Measurements from ENCODE around the gene RIPK4. TPM values are rescaled to one million over a fixed set of nuclear protein-coding genes. Genes with fewer than 3 reads are reported as not detected.
A peak's percentile ranks its signal among the peaks of the same experiment; 100 is the strongest.

RIPK4 gene
- total and polyA plus RNA-seq, 5 experiments from 2014 or later = 0.26 to 1.1 (median 1.0) TPM; not detected in 2

- ATAC-seq = no peak
- H3K27me3 Mint-ChIP-seq = peaks cover 21 to 91% (median 52%) of the 10 kb centered on the region in 5 donors
- POLR2A ChIA-PET = no interaction called here
These were observed 5.7 kb upstream of the RIPK4 start for GRCh38 chr21:41772351-41773080.

GRCh38 chr21:41771625-41771945, 4.7 kb upstream of the RIPK4 start:
- DNase-seq = no peak
- peaks cover 20 to 90% (median 49%) of the 10 kb centered on the region in 5 donors for H3K27me3 Mint-ChIP-seq
- H3K4me1 Mint-ChIP-seq = peaks cover 13 to 32% (median 22%) of the 10 kb centered on the region in 4 donors
- POLR2A ChIA-PET = no interaction called here
- peak overlapping the region in 1 of 10 donors; percentile 10 for H3K4me3 Mint-ChIP-seq
- no peaks in the 10 kb centered on the region for H3K36me3 Mint-ChIP-seq
- H3K9me3 Mint-ChIP-seq = peaks cover 0 to 4% (median 0%) of the 10 kb centered on the region in 9 donors
- no peak for ATAC-seq
- H3K27ac Mint-ChIP-seq = no peak overlapping the region

More at GRCh38 chr21:41772351-41773080, 5.7 kb upstream of the RIPK4 start:
- Mint-ChIP-seq H3K36me3 (no peaks in the 10 kb centered on the region), H3K4me1 (peaks cover 8 to 26% (median 17%) of the 10 kb centered on the region in 4 donors), H3K9me3 (no peaks in the 10 kb centered on the region), H3K27ac (peak overlapping the region in 1 of 10 donors; percentile 71), H3K4me3 (no peak overlapping the region)
- no peak for DNase-seq

GRCh38 chr21:41770901-41771624, 4.2 kb upstream of the RIPK4 start:
- Mint-ChIP-seq H3K9me3 (peaks cover 0 to 4% (median 0%) of the 10 kb centered on the region in 9 donors), H3K36me3 (no peaks in the 10 kb centered on the region), H3K4me3 (no peak overlapping the region), H3K4me1 (peaks cover 13 to 32% (median 22%) of the 10 kb centered on the region in 4 donors), H3K27ac (peak overlapping the region in 1 of 10 donors; percentile 53), H3K27me3 (peaks cover 20 to 87% (median 49%) of the 10 kb centered on the region in 5 donors)
- DNase-seq (no peak), ATAC-seq (no peak)
- POLR2A ChIA-PET = no interaction called here

GRCh38 chr21:41769933-41770332, 3.1 kb upstream of the RIPK4 start:
- H3K36me3 Mint-ChIP-seq = no peaks in the 10 kb centered on the region
- no peak for DNase-seq
- H3K27ac Mint-ChIP-seq = peak overlapping the region in 3 of 10 donors; percentile 2 to 59 (median 19)
- H3K27me3 Mint-ChIP-seq = peaks cover 21 to 81% (median 51%) of the 10 kb centered on the region in 5 donors
- POLR2A ChIA-PET = no interaction called here
- no peak for ATAC-seq
- peaks cover 13 to 32% (median 29%) of the 10 kb centered on the region in 4 donors for H3K4me1 Mint-ChIP-seq
- H3K9me3 Mint-ChIP-seq = peaks cover 0 to 4% (median 0%) of the 10 kb centered on the region in 9 donors
- H3K4me3 Mint-ChIP-seq = peak overlapping the region in 7 of 10 donors; percentile 0 to 59 (median 36)

- Mint-ChIP-seq H3K9me3 (peaks cover 0 to 4% (median 0%) of the 10 kb centered on the region in 9 donors), H3K27ac (peak overlapping the region in 1 of 10 donors; percentile 2), H3K36me3 (no peaks in the 10 kb centered on the region), H3K27me3 (peaks cover 18 to 81% (median 52%) of the 10 kb centered on the region in 5 donors), H3K4me3 (peak overlapping the region in 8 of 10 donors; percentile 0 to 92 (median 50)), H3K4me1 (peaks cover 13 to 32% (median 29%) of the 10 kb centered on the region in 4 donors)
- POLR2A ChIA-PET = no interaction called here
- ATAC-seq = no peak
- no peak for DNase-seq
These were observed 2.7 kb upstream of the RIPK4 start for GRCh38 chr21:41769521-41769920.

- peaks cover 0 to 4% (median 0%) of the 10 kb centered on the region in 9 donors for H3K9me3 Mint-ChIP-seq
- ATAC-seq (no peak), DNase-seq (no peak)
- POLR2A ChIA-PET = no interaction called here
- peaks cover 15 to 81% (median 50%) of the 10 kb centered on the region in 5 donors for H3K27me3 Mint-ChIP-seq
- H3K4me1 Mint-ChIP-seq = peaks cover 13 to 32% (median 29%) of the 10 kb centered on the region in 4 donors
- H3K4me3 Mint-ChIP-seq = peak overlapping the region; percentile 75 to 92 (median 86)
- H3K27ac Mint-ChIP-seq = peak overlapping the region in 6 of 10 donors; percentile 24 to 85 (median 46)
- no peaks in the 10 kb centered on the region for H3K36me3 Mint-ChIP-seq
These were observed 2.3 kb upstream of the RIPK4 start for GRCh38 chr21:41769111-41769510.

DNA sequence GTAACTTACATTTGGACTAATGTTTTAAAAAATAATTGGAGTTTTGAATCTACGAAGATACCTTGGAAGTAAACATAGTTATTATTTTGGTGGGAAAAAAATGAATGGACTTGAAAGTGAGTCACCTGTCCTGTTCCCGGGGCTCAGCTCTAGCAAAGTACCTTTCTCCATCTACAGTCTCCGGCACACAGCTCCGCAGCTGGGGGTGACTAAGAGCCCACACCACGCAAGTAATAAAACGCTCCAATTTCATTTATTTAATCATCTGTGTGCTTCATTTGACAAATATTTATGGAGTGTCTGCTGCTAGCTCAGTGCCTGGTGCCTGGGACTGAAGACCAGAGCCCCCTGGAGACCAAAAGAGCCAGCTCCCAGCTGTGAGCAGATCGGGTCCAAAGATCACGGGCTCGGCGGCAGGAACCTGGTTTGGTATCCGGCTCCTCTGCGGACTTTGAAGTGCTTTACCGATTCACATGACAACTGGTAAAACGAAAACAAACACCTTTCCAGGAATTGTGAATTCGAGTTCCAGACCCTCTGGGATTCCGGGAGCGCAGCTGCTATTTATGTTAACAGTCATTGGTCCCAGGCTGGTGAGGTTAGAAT, 1.7 kb upstream of the RIPK4 start:
- DNase-seq (peak in 6 of 10 donors; percentile 14 to 44 (median 26)), ATAC-seq (peak; percentile 50 to 51)
- POLR2A ChIA-PET = no interaction called here
- H3K4me3 Mint-ChIP-seq = peak overlapping the region; percentile 75 to 92 (median 86)
- peak overlapping the region in 6 of 10 donors; percentile 24 to 85 (median 46) for H3K27ac Mint-ChIP-seq
- H3K27me3 Mint-ChIP-seq = peaks cover 15 to 82% (median 50%) of the 10 kb centered on the region in 5 donors
- no peaks in the 10 kb centered on the region for H3K36me3 Mint-ChIP-seq
- H3K4me1 Mint-ChIP-seq = peaks cover 13 to 32% (median 29%) of the 10 kb centered on the region in 4 donors
- H3K9me3 Mint-ChIP-seq = peaks cover 0 to 4% (median 0%) of the 10 kb centered on the region in 9 donors

DNA sequence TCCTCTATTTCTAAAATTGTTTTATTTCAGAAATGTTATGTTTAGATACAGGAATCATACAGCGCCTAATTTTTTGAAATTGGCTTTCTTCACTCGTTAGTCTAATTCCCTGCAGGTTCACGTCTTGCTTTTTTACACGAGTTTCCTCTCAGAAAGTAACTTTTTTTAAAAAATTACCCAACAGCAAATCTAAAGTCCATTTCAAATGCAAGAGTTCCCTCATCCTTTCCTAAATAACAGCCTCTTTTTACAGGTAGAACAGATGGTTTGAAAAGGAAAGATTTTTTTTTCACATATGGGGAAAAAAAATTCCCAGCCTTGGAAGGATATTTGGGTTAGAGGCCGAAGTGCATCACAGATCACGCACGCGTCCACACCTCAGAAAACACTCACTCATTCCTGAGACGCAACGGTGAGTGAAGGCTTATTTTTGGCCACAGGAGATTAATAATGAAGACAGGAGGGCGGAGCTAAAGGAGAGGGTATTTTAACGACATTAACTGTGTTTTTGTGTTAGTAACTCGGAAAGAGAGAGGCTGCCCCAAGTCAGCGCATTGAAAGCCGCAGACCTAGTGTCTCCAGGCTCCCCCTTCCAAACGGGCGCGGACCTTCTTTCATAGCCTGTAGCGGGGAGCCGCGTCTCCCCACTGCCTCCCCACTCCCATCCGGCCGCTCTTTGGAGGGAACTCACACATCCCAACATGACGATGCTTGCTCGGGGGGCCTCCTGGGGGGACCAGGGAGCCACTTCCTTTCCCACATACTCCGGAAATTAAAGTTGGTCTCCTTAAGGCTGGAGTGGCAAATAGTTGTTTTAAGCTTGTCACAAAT, 969 bp upstream of the RIPK4 start:
- peaks cover 21 to 82% (median 53%) of the 10 kb centered on the region in 5 donors for H3K27me3 Mint-ChIP-seq
- ATAC-seq (peak; percentile 31), DNase-seq (peak in 1 of 10 donors; percentile 9)
- no peaks in the 10 kb centered on the region for H3K36me3 Mint-ChIP-seq
- peaks cover 16 to 38% (median 31%) of the 10 kb centered on the region in 4 donors for H3K4me1 Mint-ChIP-seq
- H3K9me3 Mint-ChIP-seq = peaks cover 0 to 4% (median 0%) of the 10 kb centered on the region in 9 donors
- peak overlapping the region in 5 of 10 donors; percentile 24 to 90 (median 53) for H3K27ac Mint-ChIP-seq
- POLR2A ChIA-PET = no interaction called here
- peak overlapping the region; percentile 75 to 92 (median 86) for H3K4me3 Mint-ChIP-seq

DNA sequence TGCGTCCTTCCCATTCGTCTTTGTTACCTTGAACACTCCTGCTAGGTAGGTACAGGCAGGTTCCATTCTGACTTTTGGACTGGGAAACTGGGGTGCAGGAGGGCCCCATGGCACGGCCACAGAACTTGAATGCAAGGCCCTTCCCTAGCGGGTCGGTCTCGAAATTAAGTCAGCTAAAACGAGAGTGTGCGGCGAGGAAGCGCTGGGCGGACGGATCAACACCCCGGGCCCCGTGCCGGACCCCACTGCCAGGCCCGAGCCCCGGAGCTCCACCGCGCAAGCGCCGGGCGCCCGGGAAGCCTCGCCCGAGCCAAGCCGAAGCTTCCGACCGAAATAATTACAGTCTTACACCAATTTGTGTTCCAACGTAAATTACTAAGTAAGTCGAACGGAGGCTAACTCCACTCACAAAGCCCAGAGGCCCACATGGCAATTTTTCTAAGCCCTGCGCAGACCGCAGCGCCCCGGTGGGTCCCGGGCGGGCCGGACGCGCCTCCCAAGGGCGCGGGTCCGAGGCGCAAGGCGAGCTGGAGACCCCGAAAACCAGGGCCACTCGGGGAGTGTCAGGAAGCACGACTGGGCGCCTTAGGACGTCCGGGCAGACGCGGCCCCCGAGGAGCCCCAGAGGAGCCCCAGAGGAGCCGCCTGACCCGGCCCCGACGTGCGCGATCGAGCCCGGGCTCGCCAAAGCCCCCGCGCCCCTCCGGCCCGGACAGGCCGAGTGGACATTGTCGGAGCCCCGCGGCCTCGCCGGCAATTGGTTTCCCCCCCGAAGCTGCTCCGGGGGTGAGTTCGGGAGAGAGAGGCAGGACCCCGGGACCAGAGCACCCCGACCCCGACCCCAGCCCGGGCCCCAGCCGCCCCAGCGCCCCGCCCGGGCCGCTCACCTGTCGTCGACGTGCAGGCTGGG, 624 bp downstream of the RIPK4 start:
- Mint-ChIP-seq H3K9me3 (peaks cover 0 to 4% (median 0%) of the 10 kb centered on the region in 9 donors), H3K4me3 (peak overlapping the region; percentile 45 to 92 (median 80)), H3K27me3 (peaks cover 19 to 82% (median 61%) of the 10 kb centered on the region in 5 donors), H3K36me3 (no peaks in the 10 kb centered on the region), H3K4me1 (peaks cover 22 to 51% (median 43%) of the 10 kb centered on the region in 4 donors), H3K27ac (peak overlapping the region in 2 of 10 donors; percentile 29 to 43)
- no peak for DNase-seq
- POLR2A ChIA-PET = interaction anchor here (1.4 kb wide), 1 partner anchor 396 kb away, joined by 4 read pairs; no protein-coding TSS in a partner anchor
- no peak for ATAC-seq

DNA sequence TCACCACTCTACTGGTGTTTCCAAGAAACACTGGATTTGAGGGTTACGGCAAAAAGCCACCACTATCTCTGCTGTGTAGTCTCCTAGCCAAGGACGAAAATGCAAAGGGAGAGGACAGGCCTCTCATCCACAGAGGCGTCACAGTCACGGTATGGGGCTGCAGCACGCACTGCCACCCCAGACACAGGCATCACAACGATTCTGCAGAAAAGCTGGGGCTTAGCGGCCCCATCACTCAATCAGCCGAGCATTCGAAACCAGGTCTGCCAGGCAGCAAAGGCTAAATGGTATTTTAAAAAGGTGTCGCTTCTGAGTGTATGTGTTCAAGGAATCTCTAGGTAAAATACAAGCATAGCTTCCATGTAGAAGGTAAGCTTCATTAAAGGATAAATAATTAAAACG, 1.4 kb downstream of the RIPK4 start:
- POLR2A ChIA-PET = interaction anchor here (1.4 kb wide), 1 partner anchor 395 kb away, joined by 4 read pairs; no protein-coding TSS in a partner anchor
- peaks cover 0 to 4% (median 0%) of the 10 kb centered on the region in 9 donors for H3K9me3 Mint-ChIP-seq
- H3K4me1 Mint-ChIP-seq = peaks cover 23 to 55% (median 48%) of the 10 kb centered on the region in 4 donors
- H3K4me3 Mint-ChIP-seq = peak overlapping the region; percentile 40 to 73 (median 51)
- peak overlapping the region in 1 of 10 donors; percentile 43 for H3K27ac Mint-ChIP-seq
- DNase-seq (no peak), ATAC-seq (no peak)
- no peaks in the 10 kb centered on the region for H3K36me3 Mint-ChIP-seq
- peaks cover 22 to 85% (median 60%) of the 10 kb centered on the region in 5 donors for H3K27me3 Mint-ChIP-seq
